ENCODE data around the gene SPATA16.

SPATA16 gene

DNA sequence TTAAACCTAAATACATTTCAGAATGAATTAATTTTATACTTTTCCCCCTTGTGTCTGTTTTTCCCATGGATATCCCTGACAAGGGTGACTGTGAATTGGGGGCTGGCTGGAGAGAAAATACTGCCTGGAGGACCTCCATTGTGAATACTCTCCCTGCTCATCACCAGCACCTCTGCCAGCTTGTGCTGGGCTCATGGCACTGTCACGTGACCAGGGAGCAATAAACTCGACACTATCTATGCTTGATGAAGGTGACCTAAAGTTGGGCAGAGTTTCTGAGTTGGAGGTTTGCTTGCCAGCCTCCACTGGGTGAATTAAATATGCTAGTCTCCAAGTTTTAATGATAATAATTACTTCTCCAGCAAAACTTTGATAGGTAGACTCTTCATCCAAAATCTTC, 189.5 kb downstream of the SPATA16 start:
- no peak for DNase-seq (ENCODE audit: low spot score)

DNA sequence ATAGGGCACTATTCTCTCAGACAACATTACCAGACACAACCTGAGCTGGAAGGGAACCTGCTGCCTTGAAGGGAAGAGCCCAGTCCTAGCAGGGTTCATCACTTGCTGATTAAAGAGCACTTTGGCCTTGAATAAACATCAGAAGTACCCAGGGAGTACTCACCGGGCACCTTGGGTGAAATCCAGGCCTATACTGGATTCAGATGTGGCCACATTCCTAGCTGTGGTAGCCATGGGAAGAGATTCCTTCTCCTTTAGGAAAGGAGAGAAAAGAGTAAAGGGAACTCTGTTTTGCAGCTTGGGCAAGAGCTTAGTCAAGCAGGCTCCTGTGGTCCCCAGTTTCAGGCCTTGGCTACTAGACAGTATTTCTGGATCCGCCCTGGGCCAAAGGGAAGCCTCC, 195.0 kb downstream of the SPATA16 start:
- DNase-seq (ENCODE audit: low spot score): no peak

DNA sequence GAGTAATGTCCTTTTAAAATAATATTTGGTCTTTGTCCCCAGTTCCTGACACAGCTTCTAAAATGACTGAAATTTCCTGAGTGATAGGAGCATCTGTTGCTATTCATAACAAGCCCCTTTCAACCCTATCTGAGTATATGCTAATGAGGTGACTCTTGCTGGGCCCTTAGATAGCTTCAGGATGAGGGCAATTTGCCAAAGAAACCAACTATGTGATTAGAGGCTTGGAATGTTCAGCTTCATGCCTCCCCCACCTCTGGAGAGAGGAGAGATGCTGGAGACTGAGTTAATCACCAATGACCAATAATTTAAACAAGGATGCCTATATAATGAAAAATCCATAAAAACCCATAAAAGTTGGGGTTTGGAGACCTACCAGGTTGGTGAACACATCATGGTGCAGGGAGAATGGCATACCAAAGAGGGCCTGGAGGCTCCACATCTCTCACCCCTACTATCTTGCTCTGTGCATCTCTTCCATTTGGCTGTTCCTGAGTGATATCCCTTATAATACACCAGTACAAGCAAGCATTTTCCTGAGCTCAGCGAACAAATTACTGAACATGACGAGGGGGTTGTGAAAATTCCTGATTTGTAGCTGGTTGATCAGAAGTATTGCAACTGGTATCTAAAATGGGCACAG, 201.3 kb downstream of the SPATA16 start:
- DNase-seq (ENCODE audit: low spot score): no peak

DNA sequence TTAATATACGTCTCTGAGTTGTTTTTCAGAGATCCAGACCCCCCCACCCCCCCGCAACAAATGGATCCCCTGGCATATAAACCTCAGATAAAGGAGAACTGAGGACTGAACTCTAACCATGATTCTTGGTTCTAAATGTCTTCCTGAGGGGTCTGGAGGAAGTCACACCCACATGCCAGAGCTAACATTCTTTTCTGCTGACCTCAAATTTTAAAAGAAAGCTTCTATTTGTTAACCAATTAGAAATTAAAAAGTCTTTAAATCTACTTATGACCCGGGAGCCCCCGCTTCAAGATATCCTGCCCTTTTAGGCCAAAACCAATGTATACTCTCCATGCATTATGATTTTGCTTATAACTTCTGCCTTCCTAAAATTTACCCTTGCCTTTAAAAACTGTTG, 202.2 kb downstream of the SPATA16 start:
- DNase-seq (ENCODE audit: low spot score): no peak

DNA sequence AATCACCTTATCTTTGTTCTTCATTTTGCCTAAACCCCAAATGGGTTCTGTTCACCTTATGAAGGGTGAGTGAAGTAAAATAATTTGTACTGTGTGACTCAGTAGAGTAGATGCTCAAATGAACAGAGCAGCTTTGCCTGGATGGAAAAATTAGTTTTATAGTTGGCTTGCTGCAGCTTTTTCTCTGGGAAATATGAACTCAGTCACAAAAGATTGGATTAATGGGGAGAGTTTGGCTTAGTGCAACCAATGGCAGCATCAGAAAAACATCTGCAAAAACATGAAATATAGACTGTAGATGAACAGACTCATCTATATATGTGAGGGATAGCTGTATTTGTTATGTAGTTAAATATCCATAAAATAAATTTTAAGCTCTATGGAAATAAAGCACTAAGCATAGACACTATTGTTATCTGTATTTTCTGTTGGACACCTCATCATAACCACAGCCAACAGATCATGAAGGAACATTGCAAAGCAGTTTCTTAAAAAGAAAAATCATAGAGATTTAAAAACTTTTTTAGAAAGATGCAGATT, 209.2 kb downstream of the SPATA16 start:
- DNase-seq (ENCODE audit: low spot score): no peak

DNA sequence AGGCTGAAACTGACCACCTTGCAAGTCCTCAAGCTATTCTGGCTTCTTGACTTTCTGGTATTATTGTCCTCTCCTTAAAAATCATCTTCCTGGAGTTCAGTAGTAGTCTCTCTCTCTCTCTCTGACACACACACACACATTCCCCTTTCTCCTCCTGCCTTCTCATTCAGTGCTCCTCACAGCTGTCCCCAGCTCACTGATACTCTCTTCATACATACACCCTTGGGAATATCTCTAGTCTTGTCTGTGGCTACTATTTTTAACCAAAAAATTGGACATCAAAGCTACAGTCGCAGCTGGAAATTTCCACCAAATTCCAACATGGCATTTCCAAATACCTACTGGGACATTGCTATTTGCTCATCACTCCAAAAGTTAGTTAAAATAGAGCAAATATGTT, 211.6 kb downstream of the SPATA16 start:
- DNase-seq (ENCODE audit: low spot score): no peak

DNA sequence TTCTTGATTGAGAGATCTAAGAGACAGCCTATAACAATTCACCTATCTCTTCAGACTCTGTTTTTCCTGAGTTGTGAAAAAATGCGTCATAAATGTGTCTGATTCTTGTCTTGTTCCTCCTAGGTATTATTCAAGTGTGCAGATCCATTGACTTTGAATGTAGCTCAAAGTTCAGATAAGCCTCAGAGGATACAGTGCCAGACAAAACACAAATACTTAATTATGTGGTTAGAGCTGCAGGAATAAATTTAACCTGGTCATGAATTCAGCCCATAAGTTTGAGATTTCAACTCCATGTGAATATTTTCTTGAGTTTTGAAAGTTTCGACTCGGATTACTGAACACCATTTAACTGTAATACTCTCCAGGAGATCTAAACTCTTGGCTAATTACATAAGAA, 216.5 kb downstream of the SPATA16 start:
- DNase-seq (ENCODE audit: low spot score): no peak

DNA sequence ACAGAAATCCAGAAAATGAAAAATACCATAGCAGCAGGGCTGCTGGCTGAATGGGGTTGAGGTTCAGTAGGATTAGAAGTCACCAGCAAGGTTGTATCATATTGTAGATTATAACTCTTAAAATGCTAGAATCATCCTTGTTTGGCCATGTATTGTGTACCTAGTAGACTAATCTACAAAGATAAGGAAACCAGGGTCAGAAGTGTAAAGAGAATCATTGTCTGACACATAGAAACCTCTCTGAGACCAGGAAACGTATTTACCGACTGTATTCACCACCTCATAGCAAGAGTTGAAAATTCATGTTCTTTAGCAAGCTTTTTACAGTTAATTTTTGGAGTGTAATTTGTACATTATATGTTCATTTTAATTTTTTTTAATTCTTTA, 221.7 kb downstream of the SPATA16 start:
- DNase-seq (ENCODE audit: low spot score): no peak

DNA sequence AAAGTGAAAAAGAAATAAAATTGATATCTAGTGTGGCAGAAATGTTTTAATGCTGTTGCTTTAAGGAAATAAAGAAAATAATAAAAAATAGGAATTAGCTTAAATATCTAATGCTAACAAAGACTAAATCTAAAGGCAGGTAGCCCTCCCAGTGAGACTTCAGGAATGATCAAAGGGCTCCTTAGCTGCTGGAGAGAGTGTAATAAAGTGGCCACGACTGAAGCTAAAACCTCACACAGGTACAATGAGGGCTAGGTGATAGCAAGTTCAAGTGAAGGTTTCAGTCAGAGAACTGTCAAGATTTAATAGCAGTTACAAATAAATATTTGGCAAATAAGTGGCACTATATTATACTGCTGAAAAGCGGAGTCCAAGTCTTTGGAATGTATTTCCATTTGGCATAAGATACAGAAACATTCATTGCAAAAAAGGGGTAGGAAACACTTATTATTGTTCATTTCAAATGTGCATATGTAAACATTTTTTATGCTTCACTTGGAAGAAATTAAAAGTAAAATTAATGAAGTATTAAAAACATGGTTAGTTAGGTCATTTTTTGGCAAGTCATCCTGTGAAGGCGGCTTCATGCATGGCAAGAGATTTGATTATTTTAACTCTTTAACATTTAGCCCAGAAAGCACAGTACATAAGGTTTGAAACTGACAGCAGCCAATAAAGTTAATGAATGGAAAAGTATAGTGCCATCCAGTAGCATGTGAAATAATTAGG, 222.3 kb downstream of the SPATA16 start:
- no peak for DNase-seq (ENCODE audit: low spot score)

DNA sequence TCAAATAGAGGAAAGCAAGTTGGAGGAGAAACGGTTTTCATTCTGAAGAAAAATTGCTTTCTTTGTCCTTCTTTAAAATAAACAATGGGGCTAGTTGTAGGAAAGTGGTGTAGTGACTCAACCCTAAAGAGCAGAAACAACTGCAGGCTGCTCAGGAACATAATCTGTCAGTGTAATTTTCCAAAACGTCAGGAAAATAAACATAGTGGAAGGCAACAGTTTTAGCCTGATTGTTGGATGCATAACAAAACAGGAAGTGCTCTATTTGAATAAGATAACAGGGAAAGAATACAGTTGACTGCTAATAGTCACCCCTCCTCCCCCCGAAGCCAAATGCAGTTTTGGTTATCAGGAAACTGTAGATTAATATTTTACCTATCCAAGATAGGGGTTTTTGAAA, 222.9 kb downstream of the SPATA16 start:
- no peak for DNase-seq (ENCODE audit: low spot score)

DNA sequence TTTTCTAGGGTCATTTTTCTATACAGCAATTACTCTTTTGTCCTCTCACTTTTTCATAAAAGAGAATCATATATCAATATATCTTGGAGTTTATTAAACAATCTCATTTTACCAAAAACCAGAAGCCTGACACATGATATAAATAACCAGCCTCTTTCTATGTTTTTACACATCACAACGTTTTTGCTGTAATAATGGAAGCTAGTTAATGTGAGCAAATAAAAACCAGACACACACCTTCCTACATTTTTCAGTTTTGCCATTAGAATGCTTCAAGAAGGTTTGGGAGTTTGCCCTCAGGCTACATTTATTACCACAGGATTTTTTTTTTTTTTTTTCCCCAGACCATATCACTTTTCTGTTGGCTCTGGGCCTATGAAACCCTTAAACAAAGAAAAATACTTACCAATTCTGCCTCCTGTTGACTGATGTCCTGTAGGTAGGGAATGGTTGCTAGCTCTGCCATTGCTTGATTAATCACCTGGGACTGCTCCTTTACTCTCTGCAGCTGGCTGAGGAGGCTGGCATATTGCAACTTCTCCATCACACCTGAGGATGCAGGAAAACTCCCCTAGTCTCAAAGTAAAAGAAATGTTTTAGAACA, 225.0 kb downstream of the SPATA16 start:
- DNase-seq (ENCODE audit: low spot score): no peak

DNA sequence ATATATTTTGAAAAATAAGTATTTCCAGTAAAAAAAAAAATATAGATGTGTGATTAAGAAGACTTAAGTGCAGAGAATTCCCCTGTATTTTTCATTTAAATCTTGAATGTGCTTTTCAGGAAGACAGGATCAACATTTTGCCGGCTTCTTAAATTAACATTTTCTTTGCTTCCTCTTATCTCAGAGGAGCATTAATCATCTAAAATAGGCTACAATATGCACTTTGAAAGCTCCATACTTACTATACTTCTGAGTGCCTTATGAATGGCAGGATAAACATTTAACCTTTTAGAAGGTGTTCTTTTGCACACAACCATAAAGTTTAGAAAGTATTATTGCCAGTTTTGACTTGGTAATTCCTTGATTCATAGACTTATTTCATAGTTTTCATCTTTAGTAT, 226.2 kb downstream of the SPATA16 start:
- DNase-seq (ENCODE audit: low spot score): no peak

DNA sequence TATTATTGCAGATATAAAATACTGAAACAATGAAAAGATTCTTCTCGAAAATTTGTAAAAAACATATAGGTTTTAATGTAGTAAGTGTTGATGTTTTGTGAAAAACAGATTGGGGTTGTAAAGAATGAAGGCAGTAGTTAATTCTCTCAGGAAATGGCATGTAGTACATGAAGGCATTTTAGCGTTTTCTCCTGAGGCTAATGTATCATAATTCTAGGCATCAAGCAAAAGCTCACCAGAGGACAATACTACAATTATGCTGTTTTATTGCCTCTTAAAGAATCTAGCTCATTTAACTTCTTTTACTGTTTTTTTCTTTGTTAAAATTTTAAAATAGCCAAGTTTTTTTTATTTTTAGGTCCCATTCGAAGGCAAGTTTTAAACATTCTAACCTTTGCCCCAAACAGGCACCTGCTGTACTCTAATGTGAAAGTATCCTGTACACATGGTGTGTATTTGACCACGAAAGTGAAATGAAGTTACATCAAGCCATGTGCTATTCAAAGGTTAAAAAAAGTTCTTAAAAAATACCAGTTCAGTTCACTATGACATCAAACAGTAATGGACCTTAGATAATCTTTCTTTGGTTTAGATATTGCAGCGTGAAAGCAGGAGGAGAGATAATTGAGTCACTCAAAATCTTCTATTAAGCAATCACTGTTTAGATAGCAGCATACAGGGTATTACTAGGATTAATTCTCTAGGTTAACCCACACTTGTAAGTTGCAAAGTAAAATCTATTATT, 227.0 kb downstream of the SPATA16 start:
- DNase-seq (ENCODE audit: low spot score): no peak

DNA sequence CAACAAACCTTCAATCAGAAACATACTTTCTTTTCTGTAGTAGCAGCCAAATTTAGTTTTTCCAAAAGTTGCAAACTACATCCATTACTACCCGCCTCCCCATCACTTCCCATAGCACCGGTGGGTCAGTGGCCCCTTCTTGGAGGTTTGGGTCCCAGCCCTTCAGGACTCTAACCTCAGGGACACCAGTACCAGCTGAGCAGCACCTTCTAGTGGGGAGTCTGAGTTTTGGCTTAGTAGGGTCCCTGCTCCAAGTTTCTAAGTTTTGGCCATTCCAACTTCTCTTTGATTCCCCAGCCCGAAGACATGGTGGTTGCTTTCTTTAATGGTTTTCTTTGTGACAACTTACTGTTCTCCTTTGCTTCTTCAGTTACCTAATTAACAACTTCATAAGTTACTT, 229.9 kb downstream of the SPATA16 start:
- DNase-seq (ENCODE audit: low spot score): no peak

DNA sequence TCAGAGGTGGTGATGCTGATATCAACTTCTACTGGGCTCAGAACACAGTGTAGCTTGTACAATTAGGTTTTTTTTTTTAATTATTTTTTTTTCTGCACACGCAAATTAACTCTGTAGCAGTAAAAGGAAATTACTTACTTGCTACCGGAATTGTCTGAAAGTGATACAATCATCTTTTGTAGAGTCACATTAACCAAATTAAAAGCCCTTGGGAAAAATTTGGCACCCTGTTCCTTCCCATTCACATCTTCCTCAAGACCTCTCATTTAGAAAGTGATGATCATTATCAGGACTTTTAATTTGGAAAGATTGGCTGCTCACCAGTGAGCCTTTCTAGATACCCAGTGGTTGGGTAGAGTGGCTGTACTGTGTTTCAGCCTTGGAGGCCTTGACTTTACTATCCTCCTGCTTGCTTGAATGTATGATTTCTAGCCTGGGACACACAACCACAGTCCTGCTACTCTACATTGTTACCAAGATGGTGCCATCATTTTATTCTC, 232.2 kb downstream of the SPATA16 start:
- no peak for DNase-seq (ENCODE audit: low spot score)

DNA sequence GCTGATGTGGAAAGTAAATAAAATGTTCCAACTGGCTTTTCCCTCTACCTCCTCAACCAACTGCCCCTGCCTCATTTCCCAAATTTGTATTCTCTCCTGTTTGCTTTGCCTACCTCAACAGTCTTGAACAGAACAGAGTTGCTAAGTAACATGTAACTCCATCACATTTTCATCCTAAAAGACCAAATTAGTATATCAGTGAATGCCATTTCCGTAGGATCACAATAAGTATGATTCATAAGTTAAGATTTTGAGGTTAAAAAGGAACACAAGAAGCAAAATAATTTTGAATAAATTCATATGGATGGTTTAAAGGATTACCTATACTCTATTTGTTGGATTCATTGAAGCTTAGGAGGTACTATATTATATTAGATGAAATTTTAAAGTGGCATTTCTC, 235.6 kb downstream of the SPATA16 start:
- DNase-seq (ENCODE audit: low spot score): no peak

DNA sequence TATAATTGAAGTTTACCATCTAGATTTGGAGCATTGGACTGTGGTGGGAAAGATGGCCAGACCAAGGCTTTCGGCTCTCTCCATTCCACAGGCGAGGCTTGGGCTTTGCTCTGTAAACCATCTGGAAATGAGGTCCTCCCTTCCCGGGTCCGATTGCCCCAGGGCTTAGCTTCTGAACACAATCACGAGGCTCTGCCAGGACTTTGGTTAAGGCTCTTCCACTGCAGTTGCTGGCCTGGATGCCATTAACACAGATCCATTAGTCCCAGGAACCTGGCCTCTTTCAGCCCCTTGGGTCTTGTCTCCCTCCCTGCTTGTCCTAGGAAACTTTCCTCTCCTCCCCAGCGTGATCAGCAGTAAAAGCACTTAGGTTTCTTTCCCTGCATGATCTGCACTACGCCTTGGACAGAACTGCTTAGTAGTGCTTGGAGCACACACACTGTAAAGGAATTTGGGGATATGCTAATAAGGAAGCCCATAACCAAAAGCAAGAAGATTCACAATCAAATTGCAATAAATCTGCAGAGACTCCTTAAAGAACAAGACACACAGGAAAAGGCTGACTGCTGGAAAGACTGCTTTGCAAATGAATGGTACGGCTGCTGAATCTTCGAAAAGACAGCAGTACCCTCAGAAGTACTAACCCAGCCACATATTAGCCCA, 236.2 kb downstream of the SPATA16 start:
- no peak for DNase-seq (ENCODE audit: low spot score)

DNA sequence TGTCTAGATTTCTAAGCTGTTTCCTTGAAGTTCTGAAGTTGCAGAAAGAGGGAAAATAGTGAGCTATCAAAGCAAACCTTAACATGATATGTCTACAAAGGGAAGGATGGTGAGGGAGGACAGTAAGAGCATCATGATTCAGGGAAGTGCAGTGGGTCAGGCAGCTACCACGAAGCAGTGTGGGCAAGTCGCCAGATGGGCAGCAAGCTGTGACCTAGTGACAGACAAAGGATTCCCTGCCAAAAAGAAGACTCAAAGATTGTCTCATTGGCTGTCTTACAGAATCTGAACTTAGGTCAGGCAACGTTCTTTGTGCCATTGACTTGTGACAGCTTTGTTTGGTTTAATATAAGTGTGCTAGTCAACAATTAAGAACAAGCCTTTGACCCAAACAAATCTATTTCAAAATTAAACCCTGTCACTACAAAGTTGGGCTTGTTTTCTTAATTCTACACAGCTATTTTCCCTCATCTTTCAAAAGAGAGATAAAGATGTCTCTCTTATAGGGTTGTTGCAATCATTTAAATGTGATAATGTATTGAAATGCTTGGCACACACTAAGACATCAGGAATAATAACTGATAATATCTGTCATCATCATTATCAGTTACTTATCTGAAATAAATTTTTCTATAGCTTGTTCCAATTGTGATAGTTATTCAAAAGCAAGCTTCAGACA, 237.3 kb downstream of the SPATA16 start:
- no peak for DNase-seq (ENCODE audit: low spot score)

DNA sequence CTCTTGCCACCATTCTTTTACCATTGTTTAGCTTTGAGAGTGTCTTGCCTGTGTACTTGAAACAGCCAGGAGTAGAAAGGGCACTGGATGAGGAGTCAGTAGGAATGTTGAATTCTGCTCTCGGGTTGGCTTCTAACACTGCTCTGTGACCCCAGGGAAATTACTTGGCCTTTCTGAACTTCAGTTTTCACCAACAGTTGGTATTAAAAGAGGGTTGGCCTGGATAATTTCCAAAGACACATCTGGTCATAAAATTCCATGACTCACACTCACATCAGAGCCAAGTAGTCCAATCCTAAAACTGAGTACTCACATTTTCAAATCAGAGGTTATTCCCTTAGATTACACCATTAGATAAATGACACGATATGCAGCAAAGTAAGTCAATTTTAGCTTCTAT, 248.9 kb downstream of the SPATA16 start:
- no peak for DNase-seq (ENCODE audit: low spot score)

DNA sequence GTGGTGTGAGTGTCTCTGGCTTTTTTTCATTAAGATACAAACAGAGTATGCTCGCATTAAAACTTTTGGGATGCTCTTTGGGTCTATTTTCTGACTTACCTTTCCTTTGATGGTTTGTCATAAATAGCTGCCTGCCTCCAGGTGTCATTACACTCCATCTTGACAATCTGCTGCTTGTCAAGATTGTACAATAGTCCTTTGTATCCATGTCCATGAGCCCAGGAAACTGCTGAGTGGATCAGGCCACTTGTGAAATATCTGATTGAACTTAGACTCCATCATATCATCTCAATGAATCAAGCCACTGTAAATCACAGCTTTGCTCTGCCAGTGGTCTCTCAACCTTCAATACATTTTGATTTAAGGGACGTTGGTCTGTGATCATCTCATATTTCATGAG, 255.3 kb downstream of the SPATA16 start:
- no peak for DNase-seq (ENCODE audit: low spot score)

DNA sequence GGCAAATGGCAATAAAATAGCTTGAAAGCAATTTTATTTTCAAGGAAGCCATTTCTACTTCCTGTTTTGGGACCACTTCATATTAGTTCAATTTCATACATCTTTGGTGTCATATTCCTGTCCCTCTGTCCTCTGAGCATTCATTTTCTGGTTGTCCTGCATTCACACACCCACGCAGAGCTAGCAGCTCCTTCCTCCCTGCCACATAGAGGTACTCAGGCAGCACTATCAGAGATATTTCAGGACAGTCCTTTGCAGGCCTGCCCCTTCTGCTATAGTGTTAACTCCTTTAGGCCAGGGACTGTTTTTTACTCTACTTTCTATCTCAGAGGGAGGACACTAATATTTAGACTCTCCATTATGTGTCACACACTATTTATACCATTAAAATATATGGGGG, 258.5 kb downstream of the SPATA16 start:
- no peak for DNase-seq (ENCODE audit: low spot score)
